ENCODE measurements around the gene NRG3.

The NRG3 gene

DNA sequence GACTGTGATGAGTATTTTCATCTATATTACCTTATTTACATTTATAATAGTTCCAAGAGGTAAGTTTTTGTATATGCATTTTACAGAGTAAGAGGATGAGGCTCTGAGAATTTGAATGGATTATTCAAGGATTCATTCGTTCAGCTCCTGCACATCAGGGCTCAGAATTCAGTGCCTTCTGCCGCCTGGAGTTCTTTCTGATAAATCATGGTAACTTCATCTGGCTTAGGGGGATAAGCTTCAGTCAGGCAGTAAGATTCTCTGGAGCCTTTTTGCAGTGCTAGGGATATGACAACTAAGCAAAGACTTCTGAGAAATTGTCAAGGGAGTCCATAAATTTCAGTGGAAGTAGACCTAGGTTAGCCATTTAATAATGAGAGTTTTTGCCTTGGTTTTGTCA is 668.6 kb downstream of the NRG3 start:
- in situ Hi-C loops (cut with HindIII; ENCODE audit: low sequenced_read_pairs), result no loop called here

- in situ Hi-C loops (cut with HindIII; ENCODE audit: low sequenced_read_pairs), result no loop called here
Observed at GRCh38 chr10:82544377-82544776, 669.4 kb downstream of the NRG3 start.

DNA sequence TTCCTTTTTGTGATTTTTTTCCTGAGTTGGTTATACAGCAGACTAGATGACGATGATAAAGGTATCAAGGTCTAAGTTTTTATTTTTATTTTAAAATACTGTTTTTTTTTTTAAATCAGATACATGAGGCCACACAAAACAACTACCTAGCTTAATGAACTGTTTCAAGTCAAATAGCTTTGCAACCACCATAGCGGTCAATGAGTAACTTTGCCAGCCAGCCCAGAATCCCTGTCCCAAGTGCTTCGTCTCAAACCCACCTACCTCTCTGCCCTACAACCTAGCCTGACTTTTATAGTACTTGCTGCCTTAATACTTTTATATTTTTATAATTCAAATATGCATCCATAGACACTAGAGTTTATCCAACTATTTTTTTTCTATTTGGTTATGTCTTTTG is 676.5 kb downstream of the NRG3 start:
- in situ Hi-C loops (cut with HindIII; ENCODE audit: low sequenced_read_pairs), result no loop called here

- in situ Hi-C loops (cut with HindIII; ENCODE audit: low sequenced_read_pairs), result no loop called here
Observed at GRCh38 chr10:82552267-82552666, 677.3 kb downstream of the NRG3 start.

DNA sequence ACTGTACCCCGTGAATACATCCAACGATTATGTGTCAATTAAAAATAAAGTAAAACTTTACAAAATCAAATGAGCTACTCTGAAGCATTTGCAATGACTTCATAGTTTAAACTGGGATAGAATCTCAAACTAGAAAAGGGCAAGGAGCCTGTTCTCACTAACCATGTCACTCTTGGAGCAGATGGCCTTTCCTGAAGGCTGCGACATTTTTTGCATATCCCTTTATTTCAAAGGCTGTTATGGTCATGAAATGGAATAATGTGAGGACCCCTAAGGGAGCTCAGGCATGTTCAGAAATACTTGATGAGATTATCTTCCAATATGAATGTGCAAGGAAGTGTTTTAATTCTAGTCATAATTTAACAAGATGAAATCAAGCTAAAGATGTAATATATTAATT is 679.4 kb downstream of the NRG3 start:
- in situ Hi-C loops (cut with HindIII; ENCODE audit: low sequenced_read_pairs), result no loop called here

DNA sequence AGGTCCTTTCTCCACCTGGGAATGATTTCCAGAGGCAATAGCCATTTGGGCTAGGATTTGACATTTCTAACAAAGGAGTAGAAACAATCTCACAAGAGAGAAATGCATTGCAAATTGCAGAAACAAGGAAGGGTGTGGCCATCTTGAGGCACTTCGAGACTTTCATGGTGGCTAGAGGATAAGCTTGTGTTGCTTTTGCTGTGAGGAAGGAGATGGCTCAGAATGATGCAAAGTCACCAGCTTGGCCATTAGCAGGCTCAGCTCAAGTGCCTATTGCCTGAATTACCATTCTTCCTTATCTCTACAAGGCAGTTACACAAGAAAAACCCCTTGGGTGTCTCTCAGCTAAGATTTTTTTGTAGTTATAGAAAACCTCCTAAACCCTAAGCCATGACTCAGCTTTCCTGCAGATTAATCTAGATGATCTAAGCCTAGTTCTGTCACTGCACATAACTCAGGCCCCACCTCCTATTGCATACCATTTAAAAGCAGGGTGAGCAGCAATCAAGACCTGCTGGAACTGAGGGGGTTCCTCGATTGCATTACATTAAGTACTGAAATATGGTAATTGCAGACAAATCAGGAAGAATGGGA is 683.1 kb downstream of the NRG3 start:
- in situ Hi-C loops (cut with HindIII; ENCODE audit: low sequenced_read_pairs), result no loop called here

GRCh38 chr10:82564353-82565196 is 689.6 kb downstream of the NRG3 start:
- in situ Hi-C loops (cut with HindIII; ENCODE audit: low sequenced_read_pairs), result no loop called here

- in situ Hi-C loops (cut with HindIII; ENCODE audit: low sequenced_read_pairs), result no loop called here
Observed at GRCh38 chr10:82565197-82565575, 690.2 kb downstream of the NRG3 start.

- in situ Hi-C loops (cut with HindIII; ENCODE audit: low sequenced_read_pairs), result no loop called here
Observed at GRCh38 chr10:82572744-82573143, 697.8 kb downstream of the NRG3 start.

DNA sequence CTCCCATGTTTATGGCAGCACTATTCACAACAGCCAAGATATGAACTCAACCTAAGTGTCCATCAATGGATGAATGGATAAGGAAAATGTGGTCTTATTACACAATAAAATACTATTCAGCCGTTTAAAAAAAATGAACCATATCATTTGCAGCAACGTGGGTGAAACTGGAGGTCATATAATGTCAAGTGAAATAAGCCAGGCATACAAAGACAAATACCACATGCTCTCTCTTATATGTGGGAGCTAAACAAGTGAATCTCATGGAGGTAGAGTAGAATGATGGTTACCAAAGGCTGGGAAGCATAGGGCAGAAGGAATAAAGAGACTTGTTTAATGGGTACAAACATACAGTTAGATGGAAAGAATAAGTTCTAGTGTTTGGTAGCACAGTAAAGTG is 699.1 kb downstream of the NRG3 start:
- in situ Hi-C loops (cut with HindIII; ENCODE audit: low sequenced_read_pairs), result no loop called here

GRCh38 chr10:82575318-82575717 is 700.3 kb downstream of the NRG3 start:
- in situ Hi-C loops (cut with HindIII; ENCODE audit: low sequenced_read_pairs), result no loop called here

- in situ Hi-C loops (cut with HindIII; ENCODE audit: low sequenced_read_pairs), result no loop called here
Observed at GRCh38 chr10:82576093-82576492, 701.1 kb downstream of the NRG3 start.

DNA sequence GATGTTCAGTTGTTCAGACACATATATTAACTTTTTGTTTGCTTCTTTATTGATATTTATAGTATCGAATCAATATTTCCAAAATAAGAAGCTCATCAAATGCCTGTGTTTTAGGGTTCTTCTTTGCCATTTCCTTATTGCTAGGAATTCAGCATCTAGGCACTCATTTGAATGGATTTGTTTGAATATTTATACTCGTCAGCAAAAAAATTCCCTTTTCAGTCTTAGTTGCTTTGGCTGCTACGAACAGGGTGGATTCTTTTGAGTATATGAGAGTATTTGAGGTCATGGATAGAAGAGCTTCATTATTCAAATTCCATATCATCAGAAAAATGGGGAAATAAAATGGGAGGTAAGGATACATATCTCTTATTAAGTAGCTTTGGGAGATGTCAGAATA is 706.9 kb downstream of the NRG3 start:
- in situ Hi-C loops (cut with HindIII; ENCODE audit: low sequenced_read_pairs), result no loop called here

DNA sequence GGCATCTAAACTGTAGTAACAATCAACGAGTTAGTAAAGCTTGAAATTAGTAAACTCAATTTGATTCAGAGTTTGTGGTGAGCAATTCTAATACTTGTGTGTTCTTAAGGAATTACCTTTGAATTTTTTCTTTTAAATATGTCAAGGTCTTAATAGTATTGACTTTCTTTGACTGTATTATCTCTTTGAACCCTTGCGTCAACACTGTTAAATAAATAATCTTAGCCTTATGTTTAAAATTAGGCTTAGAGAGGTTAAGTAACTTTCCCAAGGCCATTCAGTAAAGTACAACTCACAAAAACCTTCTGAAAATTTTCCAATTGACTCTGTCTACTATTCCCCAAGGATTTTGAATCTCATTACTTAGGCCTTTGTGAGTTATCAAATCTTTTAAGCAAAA is 716.4 kb downstream of the NRG3 start:
- in situ Hi-C loops (cut with HindIII; ENCODE audit: low sequenced_read_pairs), result no loop called here

GRCh38 chr10:82597840-82598239 is 722.8 kb downstream of the NRG3 start:
- in situ Hi-C loops (cut with HindIII; ENCODE audit: low sequenced_read_pairs), result no loop called here

DNA sequence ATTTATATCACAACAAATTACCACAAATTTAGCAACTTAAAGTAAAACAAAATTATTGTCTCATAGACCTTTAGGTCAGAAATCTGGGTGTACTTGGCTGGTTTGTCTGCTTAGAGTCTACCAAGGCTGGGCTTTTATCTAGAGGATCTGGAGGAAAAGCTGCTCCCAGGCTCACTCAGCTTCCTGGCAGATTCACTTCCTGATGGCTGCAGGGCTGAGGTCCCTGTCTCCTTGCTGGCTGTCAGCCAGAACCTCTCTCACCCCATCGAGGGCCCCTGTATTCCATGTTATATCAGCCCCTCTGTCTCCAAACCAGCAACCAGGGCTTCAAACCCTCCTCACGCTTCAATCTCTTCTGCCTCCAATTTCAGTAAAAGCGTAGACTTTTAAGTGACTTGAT is 734.9 kb downstream of the NRG3 start:
- in situ Hi-C loops (cut with HindIII; ENCODE audit: low sequenced_read_pairs), result no loop called here

GRCh38 chr10:82618007-82618406 is 743.0 kb downstream of the NRG3 start:
- in situ Hi-C loops (cut with HindIII; ENCODE audit: low sequenced_read_pairs), result no loop called here

GRCh38 chr10:82621680-82622079 is 746.7 kb downstream of the NRG3 start:
- in situ Hi-C loops (cut with HindIII; ENCODE audit: low sequenced_read_pairs), result no loop called here

- in situ Hi-C loops (cut with HindIII; ENCODE audit: low sequenced_read_pairs), result no loop called here
Observed at GRCh38 chr10:82622479-82622878, 747.5 kb downstream of the NRG3 start.

DNA sequence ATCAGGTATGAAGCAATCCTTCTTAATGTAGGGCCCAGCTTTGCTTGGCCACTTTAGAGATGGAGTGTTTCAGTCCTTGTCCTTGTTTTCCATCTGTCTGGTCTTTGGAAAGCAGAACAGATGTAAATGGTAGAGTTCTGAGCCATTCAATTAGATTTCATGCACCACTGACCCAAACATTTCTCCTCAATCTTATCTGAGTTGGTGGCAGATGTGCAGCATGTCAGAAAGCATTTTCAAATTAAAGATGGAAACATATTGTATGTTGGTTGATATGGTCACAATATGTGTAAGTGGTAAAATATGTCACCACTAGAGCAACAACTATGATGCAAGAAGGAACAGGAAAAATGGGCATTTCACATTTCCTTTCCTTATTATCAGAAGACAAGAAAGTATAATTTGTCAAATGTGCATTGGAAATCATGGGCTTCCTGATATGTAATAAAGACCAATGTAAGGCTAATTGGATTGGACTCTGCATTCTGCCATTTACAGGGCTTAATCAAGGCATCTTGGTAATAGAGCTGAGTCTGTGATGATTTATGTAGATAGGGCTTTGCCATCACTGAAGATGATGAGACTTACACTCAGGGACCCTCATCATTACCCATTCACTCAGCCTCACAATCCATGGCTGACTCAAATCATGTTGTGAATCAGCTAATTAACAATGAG is 750.7 kb downstream of the NRG3 start:
- in situ Hi-C loops (cut with HindIII; ENCODE audit: low sequenced_read_pairs), result no loop called here

DNA sequence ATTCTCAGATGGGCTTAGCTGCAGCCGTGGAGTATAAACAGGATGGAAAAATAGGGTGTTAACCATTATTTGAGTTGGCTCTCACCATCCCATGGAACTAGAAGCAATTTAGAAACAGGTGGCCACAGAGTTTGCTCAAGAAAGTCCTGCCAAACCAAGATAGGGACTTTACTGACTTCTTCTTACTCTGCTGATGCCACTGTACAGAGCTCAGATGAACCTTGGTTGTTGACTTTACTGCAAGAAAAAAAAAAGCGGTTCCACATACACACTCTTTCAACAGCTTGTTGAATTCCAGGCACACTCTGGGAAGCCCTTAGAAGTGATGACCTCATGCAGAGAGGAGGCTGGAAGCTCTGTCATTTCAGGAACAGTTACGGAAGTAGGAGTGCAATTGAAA is 753.4 kb downstream of the NRG3 start:
- in situ Hi-C loops (cut with HindIII; ENCODE audit: low sequenced_read_pairs), result no loop called here

GRCh38 chr10:82643076-82643475 is 768.1 kb downstream of the NRG3 start:
- in situ Hi-C loops (cut with HindIII; ENCODE audit: low sequenced_read_pairs), result no loop called here

Measured in endothelial cell of hepatic sinusoid (primary cell).